Measurements from ENCODE around the gene PXDC1.

Gene PXDC1

DNA sequence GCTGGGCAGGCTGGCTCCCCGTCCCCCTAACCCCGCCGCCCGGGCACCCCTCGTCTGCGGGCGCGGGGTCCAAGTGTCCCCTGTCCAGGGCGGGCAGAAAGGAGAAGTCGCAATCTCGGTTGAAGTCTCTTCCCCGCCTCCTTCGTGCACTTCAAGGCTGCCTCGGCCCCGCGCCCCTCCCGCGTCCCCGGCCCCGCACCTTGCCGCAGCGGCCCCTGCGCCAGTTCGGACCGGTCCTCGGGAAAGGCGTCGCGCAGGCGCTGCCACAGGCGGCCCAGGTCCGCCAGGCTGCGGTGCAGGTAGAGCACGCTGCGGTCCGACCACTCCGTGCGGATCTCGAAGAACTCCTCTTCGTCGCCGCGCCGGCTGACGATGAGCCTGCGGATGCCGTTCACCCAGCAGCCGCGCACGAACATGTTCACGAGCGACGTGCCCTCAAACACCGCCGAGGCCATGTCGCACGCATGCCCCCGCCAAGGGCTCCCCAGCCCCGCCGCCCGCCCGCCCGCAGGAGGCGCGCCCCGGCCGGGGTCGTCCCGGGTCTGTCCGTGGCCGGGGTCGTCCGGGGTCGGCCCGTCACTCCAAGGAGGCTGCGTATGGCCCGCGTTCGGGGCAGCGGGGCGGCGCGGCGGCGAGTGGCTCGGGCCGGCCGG is at the start of gene PXDC1:
Gene PXDC1 (minus strand): TSS at position 637 of the 653 bp plus-strand sequence. CDS start 182 bp downstream, at position 455.
- DNase-seq, result peak in 2 of 56 donors; percentile 33 to 47

DNA sequence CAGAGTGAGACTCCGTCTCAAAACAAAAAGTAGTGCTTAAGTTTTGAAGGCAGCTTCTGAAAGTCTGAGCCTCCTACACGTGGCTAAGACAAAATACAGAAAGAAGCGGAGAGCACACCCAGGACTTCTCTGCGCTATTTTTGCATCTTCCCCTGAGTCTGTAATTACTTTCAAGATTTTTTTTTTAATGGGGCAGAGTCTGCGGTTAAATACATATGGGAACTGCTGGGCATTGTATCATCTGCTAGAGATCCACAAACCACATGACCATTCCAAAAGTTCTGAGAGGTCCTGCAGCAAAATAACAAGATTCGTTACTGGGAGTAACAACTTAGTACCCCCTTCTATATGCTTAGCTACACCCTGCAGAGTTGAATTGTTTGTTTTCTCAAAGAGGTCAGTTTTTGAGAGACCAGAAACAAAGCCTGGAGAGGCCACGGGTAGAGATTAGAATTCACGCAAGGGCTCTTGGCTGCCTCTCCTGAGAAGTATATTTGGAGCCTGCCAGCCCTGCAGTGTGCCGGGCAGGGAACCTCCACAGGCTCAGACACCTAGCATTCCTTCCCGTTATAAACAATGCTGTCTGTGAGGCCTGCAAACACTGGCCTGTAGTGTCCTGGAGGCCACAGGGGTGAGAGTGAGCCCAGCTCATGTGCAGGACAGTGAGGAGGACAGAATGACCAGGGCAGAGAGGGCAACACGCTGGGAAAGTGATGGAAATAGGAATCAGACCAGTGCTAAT is 49.5 kb upstream of the PXDC1 start:
- DNase-seq, result no peak

GRCh38 chr6:3799719-3800118 is 48.2 kb upstream of the PXDC1 start:
- DNase-seq, result no peak

- no peak for DNase-seq
Observed at GRCh38 chr6:3798055-3798919, 46.8 kb upstream of the PXDC1 start.

DNA sequence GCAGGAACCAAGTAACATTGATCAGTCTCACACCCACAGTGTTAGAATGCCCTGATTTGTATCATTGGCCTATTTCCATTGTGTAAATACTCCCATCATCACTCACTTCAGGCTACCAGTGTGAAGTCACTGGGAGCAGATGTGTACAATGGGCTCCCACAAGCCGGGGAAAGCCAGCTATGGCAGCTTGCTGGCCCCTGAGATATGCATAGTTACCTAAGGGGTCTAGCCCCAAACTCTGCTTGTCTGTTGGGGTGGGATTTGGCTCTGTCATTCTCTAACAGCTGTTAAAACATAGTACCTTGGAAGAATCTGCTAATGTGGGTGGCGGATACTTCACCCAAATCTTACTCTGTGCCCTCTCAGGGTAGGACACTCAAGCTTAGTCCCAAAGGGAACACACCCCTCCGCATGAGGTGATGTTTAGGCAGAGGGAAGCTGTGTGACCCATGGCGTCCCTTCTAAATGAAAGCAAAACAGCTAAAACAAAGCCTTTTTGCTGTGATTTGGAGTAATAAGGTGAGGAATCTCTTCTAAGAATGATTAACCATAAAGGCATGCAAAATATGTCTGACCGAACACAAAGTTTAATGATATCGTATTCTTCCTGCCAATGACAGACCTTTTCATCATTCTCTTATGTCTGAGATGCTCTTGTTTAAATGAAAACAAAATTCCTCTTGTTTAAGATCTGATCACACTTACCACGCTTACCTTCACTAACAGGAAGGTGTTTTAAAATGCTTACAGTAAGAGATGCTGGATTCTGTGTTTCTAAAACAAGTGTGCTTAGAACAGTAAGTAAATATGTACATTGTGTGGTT is 45.9 kb upstream of the PXDC1 start:
- no peak for DNase-seq

DNA sequence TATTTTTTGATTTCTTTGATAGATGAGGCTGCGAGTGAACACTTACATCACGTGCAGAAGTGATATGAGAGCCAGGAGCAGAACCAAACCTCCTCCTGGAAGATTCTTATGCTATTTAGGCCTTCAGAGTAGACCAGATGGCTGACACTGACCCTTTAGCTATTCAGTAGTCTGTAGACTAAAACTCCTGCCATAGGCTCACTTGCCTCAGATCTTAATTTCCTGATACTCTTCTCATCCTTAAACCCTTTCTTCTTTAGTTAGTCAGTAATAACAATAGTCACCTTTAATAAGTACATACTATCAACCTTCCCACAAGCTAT is 45.2 kb upstream of the PXDC1 start:
- no peak for DNase-seq

- peak in 50 of 56 donors; percentile 5 to 81 (median 58) for DNase-seq
Observed at GRCh38 chr6:3795836-3796718, 44.6 kb upstream of the PXDC1 start.

DNA sequence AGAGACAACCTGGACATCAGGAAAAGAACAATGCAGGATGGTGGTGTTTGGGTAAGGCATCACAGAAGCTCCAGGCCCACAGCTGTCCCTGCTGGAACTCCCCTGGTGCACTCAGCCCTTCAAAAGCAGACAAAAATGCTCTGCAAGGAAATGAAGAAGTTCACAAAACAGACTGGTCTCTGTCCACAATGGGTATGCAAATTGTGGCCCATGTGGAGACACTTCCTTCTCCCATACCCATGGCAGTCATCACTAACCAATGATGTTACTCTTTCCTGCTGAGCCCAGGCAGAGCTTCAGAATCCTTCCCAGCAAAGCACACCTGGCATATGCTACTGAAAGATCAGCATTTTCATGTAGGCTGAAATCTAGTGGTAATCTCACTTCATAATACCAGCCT is 42.6 kb upstream of the PXDC1 start:
- no peak for DNase-seq

DNA sequence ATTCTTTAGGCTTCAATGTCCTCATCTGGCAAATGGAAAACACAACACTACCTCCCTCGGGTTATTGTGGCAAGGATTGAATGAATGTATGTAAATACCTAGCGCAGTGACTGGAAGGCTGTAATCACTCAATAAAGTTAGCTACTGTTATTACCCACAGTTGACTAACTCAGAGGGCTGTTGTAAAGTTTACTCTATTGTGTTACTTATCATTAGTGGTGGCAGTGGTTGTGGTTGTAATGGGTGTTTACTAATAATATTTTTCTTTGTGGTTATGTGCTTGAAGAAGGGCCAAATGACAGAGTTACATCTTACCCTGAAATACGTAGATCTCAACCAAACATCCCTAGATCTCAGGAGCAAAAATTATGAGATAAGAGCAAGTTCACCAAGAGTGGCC is 42.0 kb upstream of the PXDC1 start:
- no peak for DNase-seq

- DNase-seq, result no peak
Observed at GRCh38 chr6:3791526-3792203, 40.2 kb upstream of the PXDC1 start.

- DNase-seq, result no peak
Observed at GRCh38 chr6:3789896-3790558, 38.5 kb upstream of the PXDC1 start.

GRCh38 chr6:3789018-3789895 is 37.7 kb upstream of the PXDC1 start:
- DNase-seq, result no peak

DNA sequence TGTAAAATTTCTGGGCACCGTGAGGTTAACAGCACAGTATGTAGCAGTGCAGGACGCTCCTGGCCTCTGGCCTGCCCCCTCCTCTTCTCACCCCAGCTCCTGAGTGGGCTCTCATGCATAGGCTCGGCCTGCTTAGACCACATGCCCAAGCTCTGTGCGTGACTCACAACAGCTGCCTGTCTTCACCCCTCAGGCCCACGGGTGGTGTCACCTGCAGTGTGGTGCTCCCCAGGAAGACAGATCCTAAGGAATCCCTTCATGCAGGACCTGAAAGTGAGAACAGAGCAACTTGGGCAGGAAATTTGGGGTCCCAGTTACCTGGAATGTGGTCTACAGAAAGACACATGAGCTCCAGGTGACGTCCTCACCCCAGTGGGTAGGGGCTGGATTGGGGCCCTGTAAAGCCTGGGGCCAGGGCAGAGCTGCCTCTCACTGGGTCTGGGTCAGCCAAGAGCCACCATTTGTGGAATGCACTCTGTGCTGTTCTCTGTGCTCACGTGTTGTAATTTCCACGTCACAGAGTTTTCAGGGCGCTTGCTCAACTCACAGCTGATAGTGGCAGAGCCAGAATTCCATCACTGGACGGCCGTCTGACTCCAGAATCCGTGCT is 37.0 kb upstream of the PXDC1 start:
- DNase-seq, result no peak

GRCh38 chr6:3786141-3786540 is 34.6 kb upstream of the PXDC1 start:
- no peak for DNase-seq

DNA sequence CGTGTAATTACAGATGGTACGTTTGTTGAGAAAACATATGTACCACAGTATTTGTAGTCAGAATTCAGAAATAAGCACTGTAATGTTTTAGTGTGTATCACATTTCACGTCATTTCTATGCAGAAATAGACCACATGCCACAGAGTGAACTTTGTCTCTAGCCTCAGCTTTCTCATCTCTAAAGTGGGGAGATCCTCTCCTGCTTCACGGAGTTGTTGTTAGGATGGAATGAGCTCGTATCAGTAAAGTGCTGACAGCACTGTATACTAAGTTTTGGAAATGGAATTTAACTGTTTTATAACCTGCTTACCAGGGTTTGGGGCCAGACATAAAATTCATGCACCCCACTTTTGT is 34.2 kb upstream of the PXDC1 start:
- DNase-seq, result no peak

DNA sequence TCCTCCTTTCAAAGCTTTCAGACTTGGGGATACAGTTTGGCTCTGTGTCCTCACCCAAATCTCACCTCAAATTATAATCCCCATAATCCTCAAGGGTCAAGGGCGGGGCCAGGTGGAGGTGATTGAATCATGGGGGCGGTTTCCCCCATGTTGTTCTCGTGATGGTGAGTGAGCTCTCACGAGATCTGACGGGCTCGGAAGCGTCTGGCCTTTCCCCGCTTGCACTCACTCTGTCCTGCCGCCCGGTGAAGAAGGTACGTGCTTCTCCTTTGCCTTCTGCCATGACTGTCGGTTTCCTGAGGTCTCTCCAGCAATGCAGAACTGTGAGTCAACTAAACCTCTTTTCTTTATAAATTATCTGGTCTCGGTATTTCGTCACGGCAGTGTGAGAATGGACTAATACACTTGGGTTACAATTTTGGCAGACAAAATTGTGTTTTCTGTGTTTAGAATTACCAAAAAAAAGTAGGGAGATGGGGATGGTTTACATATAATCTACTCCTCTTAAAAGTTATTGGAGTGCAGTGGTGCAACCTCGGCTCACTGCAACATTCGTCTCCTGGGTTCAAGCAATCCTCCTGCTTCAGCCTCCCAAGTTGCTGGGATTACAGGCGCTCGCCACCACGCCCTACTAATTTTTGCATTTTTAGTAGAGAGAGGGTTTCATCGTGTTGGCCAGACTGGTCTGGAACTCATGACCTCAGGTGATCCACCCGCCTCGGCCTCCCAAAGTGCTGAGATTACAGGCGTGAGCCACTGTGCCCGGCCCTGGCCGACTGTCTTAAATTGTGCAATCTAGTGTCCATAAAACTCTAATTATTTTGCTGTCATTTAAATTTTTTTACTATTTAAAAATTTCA is 33.6 kb upstream of the PXDC1 start:
- DNase-seq, result no peak

- no peak for DNase-seq
Observed at GRCh38 chr6:3784423-3784822, 32.9 kb upstream of the PXDC1 start.
